ENCODE data around the gene LRRC25. TPM values are rescaled to one million over a fixed set of nuclear protein-coding genes. Genes with fewer than 3 reads are reported as not detected.

LRRC25 gene
- total RNA-seq, 1 experiment from 2014 or later, result 0.12 TPM

DNA sequence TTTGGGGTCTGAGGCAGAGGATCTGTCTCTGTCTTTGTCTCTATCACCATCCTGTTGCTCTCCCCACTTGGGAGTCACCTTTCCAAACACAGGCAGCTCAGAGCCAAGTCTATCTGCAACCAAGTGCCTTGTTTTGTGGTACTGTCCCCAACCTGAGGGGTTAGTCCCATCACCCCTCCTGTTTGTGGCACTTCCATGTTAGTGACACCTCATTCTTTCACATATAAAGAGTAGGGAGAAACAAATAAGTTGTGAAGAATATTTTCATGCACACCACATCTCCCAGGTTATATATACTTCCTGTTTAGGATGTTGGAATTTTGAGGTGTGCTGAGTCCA, 7.7 kb downstream of the LRRC25 start:
- no peak overlapping the region for H3K9ac ChIP-seq (ENCODE audit: low read length)
- CTCF ChIA-PET, result interaction anchor here (0.8 to 2.6 kb wide), 9 partner anchors 11 to 110 kb away, joined by 3 to 11 read pairs (median 3); partner anchors contain the start of gene SSBP4
- no peaks in the 10 kb centered on the region for H3K27me3 ChIP-seq (ENCODE audit: insufficient read depth, low read length)
- no TSS peak for BruUV-seq (replicated peaks)
- POLR2A ChIA-PET, result interaction anchor here (0.7 to 5.7 kb wide), 15 partner anchors 9 to 114 kb away, joined by 3 to 58 read pairs (median 3); partner anchors contain the start of genes IQCN and LSM4
- no peaks in the 10 kb centered on the region for H3K9me2 ChIP-seq (ENCODE audit: insufficient read depth)
- TF ChIP-seq SIN3A (IDR thresholded peaks at IDR 0.05; ENCODE audit: low read depth) (no peak), ZFX (IDR thresholded peaks at IDR 0.05) (no peak), CTCF (IDR thresholded peaks at IDR 0.05 in 2 of 3, conservative IDR thresholded peaks at IDR 0.05 in 1 of 3; ENCODE audit: borderline replicate concordance in 1 of 3, insufficient read depth in 1 of 3, low read depth in 2 of 3, low read length in 2 of 3) (no peak), EZH2phosphoT487 (IDR thresholded peaks at IDR 0.05; ENCODE audit: borderline replicate concordance) (no peak), FOSL1 (IDR thresholded peaks at IDR 0.05; ENCODE audit: low read depth) (no peak), SRF (IDR thresholded peaks at IDR 0.05; ENCODE audit: low read depth) (no peak), ELF1 (IDR thresholded peaks at IDR 0.05; ENCODE audit: borderline replicate concordance, low read depth) (no peak)
- H3K4me2 ChIP-seq (ENCODE audit: low read length), result no peak overlapping the region
- H3K27ac ChIP-seq (ENCODE audit: low read depth, low read length), result peak overlapping the region; percentile 82
- H3K4me3 ChIP-seq (replicated peaks in 1 of 2; ENCODE audit: low read depth in 1 of 2, low read length in 2 of 2), result no peak overlapping the region
- H3K9me3 ChIP-seq (ENCODE audit: control insufficient read depth in 1 of 2, insufficient read depth in 1 of 2, low read depth in 1 of 2, low read length in 2 of 2), result no peaks in the 10 kb centered on the region
- H2AFZ ChIP-seq (ENCODE audit: low read depth, low read length, poor library complexity, severe bottlenecking), result no peak overlapping the region
- peaks cover 0 to 6% of the 10 kb centered on the region in 2 experiments; a peak in 2 of 4 replicates for H3K36me3 ChIP-seq (ENCODE audit: control insufficient read depth in 1 of 2, insufficient read depth in 2 of 2, low read length in 2 of 2)
- DNase-seq (ENCODE audit: low read depth, low spot score) (no peak), ATAC-seq (no peak)
- H3K4me1 ChIP-seq (ENCODE audit: control insufficient read depth in 1 of 2, insufficient read depth in 2 of 2, low read length in 2 of 2), result peaks cover 27 to 66% of the 10 kb centered on the region in 2 experiments
- peaks cover 16% of the 10 kb centered on the region for H3K79me2 ChIP-seq (ENCODE audit: insufficient read depth, low read length)
- RAD21 ChIA-PET (ENCODE audit: low non-redundant PET in 1 of 2, low total read pairs in 2 of 2, uncharacterized antibody in 2 of 2, unreplicated experiment in 2 of 2), result no interaction called here
- no peaks in the 10 kb centered on the region for H4K20me1 ChIP-seq (ENCODE audit: insufficient read depth)
- intact Hi-C loops (cut with micrococcal nuclease), result no loop called here
